ENCODE results near the gene TNS3. TPM values are rescaled to one million over a fixed set of nuclear protein-coding genes. Genes with fewer than 3 reads are reported as not detected.

Gene TNS3
- total RNA-seq, 1 donor from 2014 or later = 426 TPM

GRCh38 chr7:47236480-47237129, 345.3 kb downstream of the TNS3 start:
- Mint-ChIP-seq H3K4me3 (ENCODE audit: unreplicated experiment) (no peak overlapping the region), H3K27me3 (ENCODE audit: low read depth) (no peaks in the 10 kb centered on the region), H3K36me3 (ENCODE audit: low read depth) (no peaks in the 10 kb centered on the region), H3K27ac (ENCODE audit: unreplicated experiment) (no peak overlapping the region), H3K4me1 (ENCODE audit: low read depth) (peaks cover 24% of the 10 kb centered on the region), H3K9me3 (ENCODE audit: low read depth) (no peaks in the 10 kb centered on the region)
- no peak for DNase-seq (ENCODE audit: low spot score)
- TF ChIP-seq, protein P1, sequence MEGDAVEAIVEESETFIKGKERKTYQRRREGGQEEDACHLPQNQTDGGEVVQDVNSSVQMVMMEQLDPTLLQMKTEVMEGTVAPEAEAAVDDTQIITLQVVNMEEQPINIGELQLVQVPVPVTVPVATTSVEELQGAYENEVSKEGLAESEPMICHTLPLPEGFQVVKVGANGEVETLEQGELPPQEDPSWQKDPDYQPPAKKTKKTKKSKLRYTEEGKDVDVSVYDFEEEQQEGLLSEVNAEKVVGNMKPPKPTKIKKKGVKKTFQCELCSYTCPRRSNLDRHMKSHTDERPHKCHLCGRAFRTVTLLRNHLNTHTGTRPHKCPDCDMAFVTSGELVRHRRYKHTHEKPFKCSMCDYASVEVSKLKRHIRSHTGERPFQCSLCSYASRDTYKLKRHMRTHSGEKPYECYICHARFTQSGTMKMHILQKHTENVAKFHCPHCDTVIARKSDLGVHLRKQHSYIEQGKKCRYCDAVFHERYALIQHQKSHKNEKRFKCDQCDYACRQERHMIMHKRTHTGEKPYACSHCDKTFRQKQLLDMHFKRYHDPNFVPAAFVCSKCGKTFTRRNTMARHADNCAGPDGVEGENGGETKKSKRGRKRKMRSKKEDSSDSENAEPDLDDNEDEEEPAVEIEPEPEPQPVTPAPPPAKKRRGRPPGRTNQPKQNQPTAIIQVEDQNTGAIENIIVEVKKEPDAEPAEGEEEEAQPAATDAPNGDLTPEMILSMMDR (IDR thresholded peaks at IDR 0.05) = no peak

GRCh38 chr7:47233996-47234395, 347.9 kb downstream of the TNS3 start:
- Mint-ChIP-seq H3K9me3 (ENCODE audit: low read depth) (no peaks in the 10 kb centered on the region), H3K4me3 (ENCODE audit: unreplicated experiment) (no peak overlapping the region), H3K27me3 (ENCODE audit: low read depth) (no peaks in the 10 kb centered on the region), H3K27ac (ENCODE audit: unreplicated experiment) (no peak overlapping the region), H3K4me1 (ENCODE audit: low read depth) (peaks cover 24% of the 10 kb centered on the region), H3K36me3 (ENCODE audit: low read depth) (no peaks in the 10 kb centered on the region)
- no peak for DNase-seq (ENCODE audit: low spot score)
- TF ChIP-seq, protein P1 (IDR thresholded peaks at IDR 0.05) = no peak

GRCh38 chr7:47232751-47233412, 349.0 kb downstream of the TNS3 start:
- no peak for DNase-seq (ENCODE audit: low spot score)
- Mint-ChIP-seq H3K36me3 (ENCODE audit: low read depth) (no peaks in the 10 kb centered on the region), H3K4me1 (ENCODE audit: low read depth) (peaks cover 28% of the 10 kb centered on the region), H3K4me3 (ENCODE audit: unreplicated experiment) (no peak overlapping the region), H3K9me3 (ENCODE audit: low read depth) (no peaks in the 10 kb centered on the region), H3K27me3 (ENCODE audit: low read depth) (no peaks in the 10 kb centered on the region), H3K27ac (ENCODE audit: unreplicated experiment) (no peak overlapping the region)
- TF ChIP-seq, protein P1 (IDR thresholded peaks at IDR 0.05) = peak; percentile 57

DNA sequence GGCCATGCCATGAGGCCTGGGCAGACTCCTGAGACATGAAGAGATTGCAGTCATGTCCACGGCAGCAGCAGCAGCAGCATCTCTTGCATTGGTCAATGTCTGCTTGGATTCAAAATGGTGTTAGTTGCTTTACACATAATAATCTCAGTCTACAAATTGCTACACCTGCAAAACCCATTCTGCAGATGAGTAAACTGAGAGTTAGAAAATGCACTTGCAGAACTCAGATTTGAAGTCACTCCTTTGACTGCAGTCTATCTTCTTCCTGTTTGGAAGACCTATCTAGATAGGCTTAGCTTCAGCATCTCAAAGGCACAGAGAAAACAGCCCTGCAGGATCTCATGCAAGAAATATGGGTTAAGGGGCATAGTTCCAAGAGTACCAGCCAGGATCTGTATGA, 350.3 kb downstream of the TNS3 start:
- Mint-ChIP-seq H3K4me1 (ENCODE audit: low read depth) (peaks cover 33% of the 10 kb centered on the region), H3K27ac (ENCODE audit: unreplicated experiment) (no peak overlapping the region), H3K9me3 (ENCODE audit: low read depth) (no peaks in the 10 kb centered on the region), H3K4me3 (ENCODE audit: unreplicated experiment) (no peak overlapping the region), H3K27me3 (ENCODE audit: low read depth) (no peaks in the 10 kb centered on the region), H3K36me3 (ENCODE audit: low read depth) (no peaks in the 10 kb centered on the region)
- TF ChIP-seq, protein P1 (IDR thresholded peaks at IDR 0.05) = no peak
- DNase-seq (ENCODE audit: low spot score) = no peak

GRCh38 chr7:47231032-47231431, 350.9 kb downstream of the TNS3 start:
- Mint-ChIP-seq H3K27ac (ENCODE audit: unreplicated experiment) (no peak overlapping the region), H3K9me3 (ENCODE audit: low read depth) (no peaks in the 10 kb centered on the region), H3K27me3 (ENCODE audit: low read depth) (no peaks in the 10 kb centered on the region), H3K4me3 (ENCODE audit: unreplicated experiment) (no peak overlapping the region), H3K36me3 (ENCODE audit: low read depth) (no peaks in the 10 kb centered on the region), H3K4me1 (ENCODE audit: low read depth) (peaks cover 34% of the 10 kb centered on the region)
- TF ChIP-seq, protein P1 (IDR thresholded peaks at IDR 0.05) = no peak
- no peak for DNase-seq (ENCODE audit: low spot score)

All from chondrocyte (in vitro differentiated cells).